HepG2 (cell line): ENCODE results near the gene LSR. TPM values are rescaled to one million over a fixed set of nuclear protein-coding genes. Genes with fewer than 3 reads are reported as not detected.
"Not testable (repeated sequence)": the region's sequence is repeated elsewhere in the genome, so short reads cannot be mapped to it uniquely, and the experiment has no call there.

Experiments
- ATAC-seq: fragments of 200-7000 bp; cut with Tn5 transposase; 3 replicates; pipeline ENCODE4 v1.9.1; 2020; ENCODE audit warnings: mild to moderate bottlenecking, moderate library complexity
- BruUV-seq: library from RNA; stranded (reverse); fragments of 400-500 nt; replicated peaks from 2 replicates; lab custom pipeline; 2021; lab: Mats Ljungman, UMichigan
- CTCF ChIA-PET: fragments of 300-600 bp; formaldehyde crosslinking; extraction: SDS; loops from one replicate; lab custom pipeline; 2021; ENCODE audit warnings: low total read pairs, inconsistent platforms, low intra/inter-chr PET ratio; lab: Yijun Ruan, JAX
- POLR2A ChIA-PET: fragments of 350-600 bp; sonication (Branson Sonifier 250); formaldehyde crosslinking; loops from one replicate; lab custom pipeline; 2020; ENCODE audit warnings: antibody characterized with exemption, inconsistent platforms; lab: Yijun Ruan, JAX
- DNase-seq: peaks from one replicate; pipeline ENCODE4 v3.0.0-alpha.2; 2015; ENCODE audit warnings: low spot score
- FAIRE-seq: peaks from 3 replicates; lab custom pipeline; 2011; peaks lifted over from hg19 to GRCh38; lab: Jason Lieb, UNC
- H2AFZ ChIP-seq: one replicate; pipeline ENCODE4 v1.6.1; 2011; ENCODE audit warnings: low read length, inconsistent platforms
- H3K27ac ChIP-seq: fragments of 300-600 bp; 3 replicates; pipeline ENCODE4 v1.8.0; 2011; ENCODE audit warnings: mixed run types, mild to moderate bottlenecking, mixed read lengths, low read length, inconsistent platforms; ENCODE audit not compliant: insufficient read depth; ENCODE audit errors: extremely low read length
- H3K27me3 ChIP-seq, 2 experiments: fragments of 200-600 bp in 1 of 2; 2 replicates in 1 of 2; 3 replicates in 1 of 2; pipeline versions ENCODE4 v1.6.0 to v1.8.0; 2011; ENCODE audit warnings: low read length in 2 of 2, mild to moderate bottlenecking in 2 of 2, moderate library complexity in 2 of 2, inconsistent platforms in 1 of 2; ENCODE audit not compliant: insufficient read depth in 2 of 2, control insufficient read depth in 1 of 2
- H3K36me3 ChIP-seq, 2 experiments: fragments of 200-600 bp in 1 of 2; replicated peaks in 1 of 2; 2 replicates in 1 of 2; 3 replicates in 1 of 2; pipeline versions ENCODE4 v1.5.1 to v1.8.0; 2011; ENCODE audit warnings: low read length in 2 of 2, inconsistent platforms in 1 of 2; ENCODE audit not compliant: insufficient read depth in 2 of 2, control insufficient read depth in 1 of 2
- H3K4me1 ChIP-seq: 2 replicates; pipeline ENCODE4 v1.5.1; 2012; ENCODE audit warnings: low read length, inconsistent platforms; ENCODE audit not compliant: insufficient read depth
- H3K4me2 ChIP-seq: 2 replicates; pipeline ENCODE4 v1.6.0; 2011; ENCODE audit warnings: low read depth, low read length, inconsistent platforms
- H3K4me3 ChIP-seq, 3 experiments: fragments of 200-600 bp in 1 of 3; sonication (generic), shearing (Covaris generic) in 1 of 3; replicated peaks in 1 of 3; 2 replicates each; pipeline ENCODE4 v1.5.1; 2011 to 2016; ENCODE audit warnings: low read length in 3 of 3, inconsistent platforms in 2 of 3, low read depth in 2 of 3, mild to moderate bottlenecking in 2 of 3, control low read depth in 1 of 3, mixed read lengths in 1 of 3; ENCODE audit not compliant: insufficient read depth in 1 of 3
- H3K79me2 ChIP-seq: one replicate; pipeline ENCODE4 v1.6.1; 2011; ENCODE audit warnings: low read length, inconsistent platforms; ENCODE audit not compliant: insufficient read depth
- H3K9ac ChIP-seq: 2 replicates; pipeline ENCODE4 v1.6.0; 2011; ENCODE audit warnings: mild to moderate bottlenecking, low read depth, low read length, inconsistent platforms; ENCODE audit not compliant: insufficient read depth
- H3K9me3 ChIP-seq: 2 replicates; pipeline ENCODE4 v1.5.1; 2012; ENCODE audit warnings: mild to moderate bottlenecking, low read length
- H4K20me1 ChIP-seq: 2 replicates; pipeline ENCODE4 v1.6.0; 2011; ENCODE audit warnings: inconsistent platforms, mild to moderate bottlenecking, low read length, moderate library complexity; ENCODE audit not compliant: insufficient read depth
- FOSL2 ChIP-seq: sonication (generic); formaldehyde crosslinking; IDR thresholded peaks from 2 replicates; pipeline ENCODE4 v1.4.0; 2020; ENCODE audit warnings: missing genetic modification reagents
- TCF7L2 ChIP-seq: IDR thresholded peaks from 2 replicates; pipeline ENCODE4 v1.6.1; 2011; ENCODE audit warnings: mild to moderate bottlenecking, low read depth, low read length, moderate library complexity
- ZBTB2 ChIP-seq: sonication (generic); formaldehyde crosslinking; IDR thresholded peaks from 2 replicates; pipeline ENCODE4 v1.8.0; 2022; ENCODE audit warnings: low read depth, missing genetic modification reagents
- ZBTB38 ChIP-seq: sonication (generic); formaldehyde crosslinking; IDR thresholded peaks from 2 replicates; pipeline ENCODE4 v1.5.1; 2020; ENCODE audit warnings: mild to moderate bottlenecking, missing genetic modification reagents
- ZNF333 ChIP-seq: sonication (generic); formaldehyde crosslinking; IDR thresholded peaks from 2 replicates; pipeline ENCODE4 v1.4.0; 2020; ENCODE audit warnings: mild to moderate bottlenecking, missing genetic modification reagents, borderline replicate concordance
- ZNF552 ChIP-seq: sonication (generic); formaldehyde crosslinking; IDR thresholded peaks from 2 replicates; pipeline ENCODE4 v1.9.0; 2022; ENCODE audit warnings: missing genetic modification reagents, mild to moderate bottlenecking, borderline replicate concordance
- ZNF710 ChIP-seq: sonication (generic); formaldehyde crosslinking; IDR thresholded peaks from 2 replicates; pipeline ENCODE4 v1.5.0; 2020; ENCODE audit warnings: mild to moderate bottlenecking, missing genetic modification reagents, borderline replicate concordance
- WGBS: methylation state at CpG from one replicate; pipeline ENCODE4 v1.1.6; 2017; ENCODE audit warnings: low lambda C conversion rate; 5-methylcytosine and 5-hydroxymethylcytosine counted together
- in situ Hi-C: cut with HindIII; loops from 2 replicates; pipeline ENCODE4 v1.10.0; 2017; ENCODE audit warnings: low pct_unique_long_range_greater_than_20kb; ENCODE audit not compliant: extremely low pct_ligation_motif_present
- intact Hi-C: fragments of 100-400 bp; cut with micrococcal nuclease; formaldehyde crosslinking; loops from one replicate; pipeline ENCODE4 v1.10.0; 2022; ENCODE audit not compliant: unreplicated experiment
- polyA plus RNA-seq, 8 experiments: library from polyadenylated mRNA; depleted of rRNA in 3 of 8; stranded (reverse) in 7 of 8; unstranded in 1 of 8; fragments of >200 nt; fragmentation: Illumina TruSeq in 4 of 8; extraction: Trizol in 4 of 8; gene quantifications; 2 replicates each; pipeline versions ENCODE4 v1.2.1 to v1.2.3, GENCODE V29; 2011 to 2016; ENCODE audit warnings: low read depth in 4 of 8, missing spikeins in 1 of 8, mixed read lengths in 1 of 8; ENCODE audit not compliant: insufficient read depth in 1 of 8
- total RNA-seq, 5 experiments: library from RNA; depleted of rRNA; stranded (reverse); fragments of >200 nt; fragmentation: Illumina TruSeq; extraction: Trizol; gene quantifications; 2 replicates each; pipeline ENCODE4 v1.2.3, GENCODE V29; 2016; ENCODE audit warnings: low read depth in 1 of 5
- TF ChIP-seq, protein P1 (sequence below): IDR thresholded peaks from 2 replicates; pipeline ENCODE4 v1.6.1; 2016; ENCODE audit warnings: missing biosample characterization, missing genetic modification reagents, low read depth
- TF ChIP-seq, protein P2 (sequence below): IDR thresholded peaks from 2 replicates; pipeline ENCODE4 v1.6.1; 2016

LSR gene
- total and polyA plus RNA-seq, 2 of the 13 experiments (the other 11 are each of a cell fraction or from before 2014, with no cell fraction given): 29.2 to 79.2 TPM

DNA sequence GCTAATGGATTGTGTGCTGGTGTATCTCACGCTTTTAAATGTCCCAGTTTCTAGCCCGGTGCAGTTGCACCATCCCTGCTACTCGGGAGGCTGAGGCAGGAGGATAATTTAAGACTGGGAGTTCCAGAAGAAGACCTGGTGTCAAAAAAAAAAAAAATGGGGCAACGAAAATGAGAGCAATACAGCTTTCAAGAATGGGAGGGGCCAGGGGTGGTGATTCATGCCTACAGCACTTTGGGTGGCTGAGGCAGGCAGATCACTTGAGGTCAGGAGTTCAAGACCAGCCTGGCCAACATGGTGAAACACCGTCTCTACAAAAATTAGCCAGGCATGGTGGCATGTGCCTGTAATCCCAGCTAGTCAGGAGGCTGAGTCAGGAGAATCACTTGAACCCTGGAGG, 37.3 kb downstream of the LSR start:
- DNase-seq: peak; percentile 48
- H2AFZ ChIP-seq, H3K4me2 ChIP-seq, CTCF ChIA-PET, POLR2A ChIA-PET, H3K4me3 ChIP-seq, H3K9me3 ChIP-seq, ATAC-seq, H3K36me3 ChIP-seq, H3K9ac ChIP-seq, BruUV-seq, intact Hi-C loops, H4K20me1 ChIP-seq, FAIRE-seq, H3K79me2 ChIP-seq, in situ Hi-C loops, H3K27me3 ChIP-seq, H3K27ac ChIP-seq: not testable (repeated sequence)
- peaks cover 73% of the 10 kb centered on the region for H3K4me1 ChIP-seq
- 27% methylated on average over 4 of the region's 5 CpGs for WGBS
- TF ChIP-seq FOSL2 (CRISPR knock-in tag): peak; percentile 25; the same call in 1 of the 2 replicates

DNA sequence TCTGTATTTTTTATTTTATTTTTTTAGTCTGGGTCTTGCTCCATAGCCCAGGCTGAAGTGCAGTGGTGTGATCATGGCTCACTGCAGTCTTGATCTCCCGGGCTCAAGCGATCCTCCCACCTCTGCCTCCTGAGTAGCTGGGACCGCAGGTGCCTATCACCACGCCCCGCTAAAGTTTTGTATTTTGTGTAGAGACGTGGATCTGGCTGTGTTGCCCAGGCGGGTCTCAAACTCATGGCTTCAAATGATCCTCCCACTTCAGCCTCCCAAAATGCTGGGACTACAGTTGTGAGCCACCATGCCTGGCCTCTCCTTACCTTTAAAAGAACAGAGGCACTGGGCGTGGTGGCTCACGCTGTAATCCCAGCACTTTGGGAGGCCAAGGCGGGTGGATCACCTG, 38.9 kb downstream of the LSR start:
- DNase-seq: no peak
- CTCF ChIA-PET: no interaction called here
- Histone ChIP-seq H3K4me3 (no peak overlapping the region), H3K79me2 (no peaks in the 10 kb centered on the region), H4K20me1 (no peaks in the 10 kb centered on the region), H3K4me1 (peaks cover 66% of the 10 kb centered on the region), H2AFZ (no peak overlapping the region), H3K27me3 (peaks cover 0 to 21% of the 10 kb centered on the region in 2 experiments; a peak in 3 of 5 replicates), H3K36me3 (no peaks in the 10 kb centered on the region), H3K9me3 (no peaks in the 10 kb centered on the region), H3K9ac (no peak overlapping the region), H3K27ac (no peak overlapping the region), H3K4me2 (no peak overlapping the region)
- no TSS peak for BruUV-seq
- in situ Hi-C loops: no loop called here
- FAIRE-seq: no peak
- intact Hi-C loops: no loop called here
- TF ChIP-seq ZNF333 (CRISPR knock-in tag): no peak
- TF ChIP-seq, protein P1, sequence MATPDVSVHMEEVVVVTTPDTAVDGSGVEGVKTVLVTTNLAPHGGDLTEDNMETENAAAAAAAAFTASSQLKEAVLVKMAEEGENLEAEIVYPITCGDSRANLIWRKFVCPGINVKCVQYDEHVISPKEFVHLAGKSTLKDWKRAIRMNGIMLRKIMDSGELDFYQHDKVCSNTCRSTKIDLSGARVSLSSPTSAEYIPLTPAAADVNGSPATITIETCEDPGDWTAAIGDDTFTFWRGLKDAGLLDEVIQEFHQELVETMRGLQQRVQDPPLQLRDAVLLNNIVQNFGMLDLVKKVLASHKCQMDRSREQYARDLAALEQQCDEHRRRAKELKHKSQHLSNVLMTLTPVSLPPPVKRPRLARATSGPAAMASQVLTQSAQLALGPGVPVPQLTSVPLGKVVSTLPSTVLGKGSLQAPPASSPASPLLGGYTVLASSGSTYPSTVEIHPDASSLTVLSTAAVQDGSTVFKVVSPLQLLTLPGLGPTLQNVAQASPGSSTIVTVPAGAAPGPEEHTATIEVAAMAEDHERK: no peak
- no peak for TF ChIP-seq ZBTB2 (CRISPR knock-in tag)
- TF ChIP-seq TCF7L2: no peak
- TF ChIP-seq, protein P2, sequence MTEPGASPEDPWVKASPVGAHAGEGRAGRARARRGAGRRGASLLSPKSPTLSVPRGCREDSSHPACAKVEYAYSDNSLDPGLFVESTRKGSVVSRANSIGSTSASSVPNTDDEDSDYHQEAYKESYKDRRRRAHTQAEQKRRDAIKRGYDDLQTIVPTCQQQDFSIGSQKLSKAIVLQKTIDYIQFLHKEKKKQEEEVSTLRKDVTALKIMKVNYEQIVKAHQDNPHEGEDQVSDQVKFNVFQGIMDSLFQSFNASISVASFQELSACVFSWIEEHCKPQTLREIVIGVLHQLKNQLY (CRISPR knock-in tag): no peak
- TF ChIP-seq ZNF710: no peak
- TF ChIP-seq ZNF552 (CRISPR knock-in tag): no peak
- TF ChIP-seq ZBTB38 (CRISPR knock-in tag): no peak
- POLR2A ChIA-PET: no interaction called here
- no peak for ATAC-seq
- 65% methylated on average over 8 of the region's 10 CpGs for WGBS
